Mucosa of stomach (tissue), 1 donor: ENCODE measurements around the gene SH3RF3.
"Not testable (repeated sequence)": the region's sequence is repeated elsewhere in the genome, so short reads cannot be mapped to it uniquely, and the experiment has no call there.

Source experiments
- H3K27me3 ChIP-seq: one replicate; pipeline ENCODE4 v1.7.0; 2013; ENCODE audit warnings: mild to moderate bottlenecking, low read length; ENCODE audit not compliant: control insufficient read depth, insufficient read depth
- H3K36me3 ChIP-seq: one replicate; pipeline ENCODE4 v1.7.0; 2013; ENCODE audit warnings: low read length; ENCODE audit not compliant: control insufficient read depth, insufficient read depth
- H3K4me1 ChIP-seq: one replicate; pipeline ENCODE4 v1.7.0; 2013; ENCODE audit warnings: mild to moderate bottlenecking, low read length; ENCODE audit not compliant: control insufficient read depth, insufficient read depth
- H3K4me3 ChIP-seq: one replicate; pipeline ENCODE4 v1.7.0; 2013; ENCODE audit warnings: low read length
- H3K9ac ChIP-seq: one replicate; pipeline ENCODE4 v1.7.0; 2013; ENCODE audit warnings: mild to moderate bottlenecking, low read length, moderate library complexity
- H3K9me3 ChIP-seq: one replicate; pipeline ENCODE4 v1.7.0; 2013; ENCODE audit warnings: mild to moderate bottlenecking, low read length, moderate library complexity; ENCODE audit not compliant: control insufficient read depth
- donor health status: Pancreatic carcinoma.

The SH3RF3 gene

GRCh38 chr2:109222825-109223471 is 93.9 kb downstream of the SH3RF3 start:
- Histone ChIP-seq H3K27me3 (no peaks in the 10 kb centered on the region), H3K36me3 (no peaks in the 10 kb centered on the region), H3K9ac (no peak overlapping the region), H3K4me3 (no peak overlapping the region), H3K9me3 (no peaks in the 10 kb centered on the region), H3K4me1 (peaks cover 12% of the 10 kb centered on the region)

DNA sequence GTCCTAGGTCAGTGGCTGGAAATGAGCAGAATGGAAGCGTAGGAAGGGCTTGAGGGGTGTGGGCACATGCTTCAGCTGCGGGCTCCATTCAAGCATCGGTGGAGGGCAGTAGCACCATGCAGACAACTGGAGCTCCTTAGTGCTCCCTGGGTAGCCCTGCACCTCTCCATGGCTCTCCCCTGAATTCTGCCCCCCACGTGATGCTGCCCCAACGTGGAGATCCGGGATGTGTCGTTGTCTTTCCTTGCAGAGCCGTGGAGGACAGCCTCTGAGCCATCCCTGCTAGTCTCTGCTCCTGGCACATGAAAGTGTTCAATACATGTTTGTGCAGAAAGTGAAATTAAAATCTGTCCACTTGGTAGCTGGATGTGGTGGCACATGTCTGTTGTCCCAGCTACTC is 94.5 kb downstream of the SH3RF3 start:
- H3K4me1 ChIP-seq = peaks cover 6% of the 10 kb centered on the region
- H3K4me3 ChIP-seq = no peak overlapping the region

DNA sequence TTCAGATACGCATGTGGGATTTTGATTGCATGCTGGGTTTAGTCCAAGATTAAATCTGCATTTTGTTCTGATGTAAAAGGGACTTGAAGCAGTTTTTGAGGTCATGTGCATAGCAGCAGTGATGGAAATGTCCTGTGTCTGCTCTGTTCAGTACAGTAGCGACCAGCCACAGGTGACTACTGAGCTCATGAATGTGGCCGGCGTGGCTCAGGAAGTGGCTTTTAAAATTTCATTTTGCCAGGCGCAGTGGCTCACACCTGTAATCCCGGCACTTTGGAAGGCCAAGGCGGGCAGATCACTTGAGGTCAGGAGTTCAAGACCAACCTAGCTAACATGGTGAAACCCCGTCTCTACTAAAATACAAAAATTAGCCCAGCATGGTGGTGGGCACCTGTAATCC is 95.3 kb downstream of the SH3RF3 start:
- not testable (repeated sequence) for H3K9me3 ChIP-seq, H3K27me3 ChIP-seq, H3K36me3 ChIP-seq, H3K9ac ChIP-seq, H3K4me1 ChIP-seq, H3K4me3 ChIP-seq

More for the DNA sequence above, 94.5 kb downstream of the SH3RF3 start:
- H3K36me3 ChIP-seq = no peaks in the 10 kb centered on the region
- no peak overlapping the region for H3K9ac ChIP-seq
- no peaks in the 10 kb centered on the region for H3K9me3 ChIP-seq
- H3K27me3 ChIP-seq = no peaks in the 10 kb centered on the region

DNA sequence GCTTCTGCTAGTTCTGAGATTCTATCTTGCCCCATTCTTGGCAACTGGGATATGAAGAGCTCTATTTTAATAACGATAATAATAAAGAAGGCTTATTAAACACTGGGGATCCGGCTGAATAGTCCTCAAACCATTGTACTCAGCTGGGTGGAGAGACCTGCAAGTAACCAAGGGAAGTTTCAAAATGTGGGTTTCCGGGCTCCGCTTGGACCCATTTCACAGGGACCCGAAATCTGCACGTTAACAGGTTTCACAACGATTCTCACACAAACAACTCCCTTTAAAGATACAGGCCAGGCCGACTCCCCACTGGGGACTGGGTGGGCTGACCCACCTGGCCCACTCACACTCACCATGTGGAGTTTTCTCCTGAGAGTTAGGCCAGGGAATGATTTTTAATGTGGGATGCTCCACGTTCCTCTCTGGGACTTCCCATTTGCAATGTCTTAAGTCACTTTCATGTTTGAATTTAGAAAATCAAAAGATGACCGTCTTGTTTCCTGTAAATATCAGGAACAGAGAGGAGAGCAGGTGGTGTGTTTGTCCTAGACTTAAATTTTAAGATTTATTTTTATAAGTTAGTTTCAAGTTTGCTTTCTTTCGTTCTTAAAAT is 96.3 kb downstream of the SH3RF3 start:
- no peak overlapping the region for H3K9ac ChIP-seq
- no peak overlapping the region for H3K4me3 ChIP-seq
- H3K4me1 ChIP-seq = no peaks in the 10 kb centered on the region
- H3K36me3 ChIP-seq = no peaks in the 10 kb centered on the region
- H3K9me3 ChIP-seq = no peaks in the 10 kb centered on the region
- H3K27me3 ChIP-seq = no peaks in the 10 kb centered on the region

DNA sequence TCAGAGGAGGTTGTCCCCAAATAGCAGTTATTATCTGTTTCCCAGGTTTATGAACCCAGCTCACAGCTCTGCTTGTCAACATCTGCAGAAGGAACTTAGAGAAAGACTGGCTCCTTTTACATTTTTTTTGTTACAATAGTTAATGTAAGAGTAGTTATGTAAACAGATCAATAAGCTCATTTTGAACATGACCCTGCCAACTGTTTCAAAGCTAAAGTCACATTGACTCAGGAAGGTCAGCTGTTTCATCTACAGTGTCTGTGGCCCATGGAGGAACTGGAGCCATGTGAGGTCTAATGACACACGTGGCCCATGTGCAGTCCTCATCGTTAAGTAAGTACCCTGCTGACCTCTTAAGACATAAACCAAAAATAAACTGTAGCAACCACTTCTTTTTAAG is 97.1 kb downstream of the SH3RF3 start:
- no peaks in the 10 kb centered on the region for H3K27me3 ChIP-seq
- no peaks in the 10 kb centered on the region for H3K36me3 ChIP-seq
- H3K9ac ChIP-seq = no peak overlapping the region
- H3K4me1 ChIP-seq = no peaks in the 10 kb centered on the region
- no peaks in the 10 kb centered on the region for H3K9me3 ChIP-seq
- no peak overlapping the region for H3K4me3 ChIP-seq

- no peaks in the 10 kb centered on the region for H3K36me3 ChIP-seq
- H3K4me1 ChIP-seq = no peaks in the 10 kb centered on the region
- H3K9me3 ChIP-seq = no peaks in the 10 kb centered on the region
- H3K27me3 ChIP-seq = no peaks in the 10 kb centered on the region
- H3K9ac ChIP-seq = no peak overlapping the region
- no peak overlapping the region for H3K4me3 ChIP-seq
Measured at GRCh38 chr2:109226622-109227021, 97.6 kb downstream of the SH3RF3 start.

- Histone ChIP-seq H3K4me3 (no peak overlapping the region), H3K4me1 (no peaks in the 10 kb centered on the region), H3K36me3 (no peaks in the 10 kb centered on the region), H3K9ac (no peak overlapping the region), H3K27me3 (no peaks in the 10 kb centered on the region), H3K9me3 (no peaks in the 10 kb centered on the region)
Measured at GRCh38 chr2:109229094-109229675, 100.2 kb downstream of the SH3RF3 start.

GRCh38 chr2:109230941-109231420 is 102.0 kb downstream of the SH3RF3 start:
- H3K4me1 ChIP-seq = no peaks in the 10 kb centered on the region
- H3K27me3 ChIP-seq = no peaks in the 10 kb centered on the region
- no peak overlapping the region for H3K9ac ChIP-seq
- no peaks in the 10 kb centered on the region for H3K36me3 ChIP-seq
- no peak overlapping the region for H3K4me3 ChIP-seq
- H3K9me3 ChIP-seq = no peaks in the 10 kb centered on the region

DNA sequence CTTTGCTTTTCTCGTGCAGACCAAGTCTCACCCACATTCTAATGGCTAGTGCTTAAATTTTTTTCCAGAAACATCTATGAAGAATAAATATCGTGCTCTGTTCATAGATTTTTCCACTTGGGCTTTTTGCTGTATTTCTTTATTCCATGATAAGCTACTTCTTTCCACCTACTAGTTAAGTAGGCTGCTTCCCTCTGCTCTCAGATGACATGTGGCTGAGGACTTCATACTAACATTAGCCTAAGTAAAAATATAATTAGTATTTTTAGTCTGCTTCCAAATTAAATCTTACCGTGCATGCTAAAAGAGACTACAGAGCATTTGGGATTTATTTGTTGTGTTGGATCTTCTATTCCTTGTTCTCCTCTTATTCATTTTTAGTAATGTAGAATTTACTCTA is 102.4 kb downstream of the SH3RF3 start:
- Histone ChIP-seq H3K27me3 (no peaks in the 10 kb centered on the region), H3K9me3 (no peaks in the 10 kb centered on the region), H3K36me3 (no peaks in the 10 kb centered on the region), H3K4me1 (no peaks in the 10 kb centered on the region), H3K9ac (no peak overlapping the region), H3K4me3 (no peak overlapping the region)

- no peaks in the 10 kb centered on the region for H3K4me1 ChIP-seq
Measured at GRCh38 chr2:109231996-109232705, 103.1 kb downstream of the SH3RF3 start.

DNA sequence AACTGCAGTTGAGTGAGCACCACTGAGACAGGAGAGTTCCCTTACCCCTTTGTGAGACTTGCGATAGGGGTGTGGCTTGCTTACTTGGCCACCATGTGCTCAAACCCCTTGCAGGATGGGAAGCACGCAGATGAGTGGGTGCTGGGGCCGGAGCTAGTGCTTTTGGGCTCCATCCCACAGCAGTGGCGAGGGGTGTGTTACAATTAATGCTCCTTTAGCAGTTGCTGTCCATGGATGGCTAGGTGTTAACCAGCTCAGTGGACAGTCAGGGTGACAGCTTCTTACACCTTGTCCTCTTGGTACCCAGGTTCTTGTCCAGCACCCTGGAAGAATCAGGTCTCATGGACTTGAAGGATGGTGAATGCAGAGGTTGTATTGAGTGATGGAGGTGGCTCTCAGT is 103.9 kb downstream of the SH3RF3 start:
- Histone ChIP-seq H3K9me3 (no peaks in the 10 kb centered on the region), H3K9ac (no peak overlapping the region), H3K36me3 (no peaks in the 10 kb centered on the region), H3K4me1 (no peaks in the 10 kb centered on the region), H3K27me3 (no peaks in the 10 kb centered on the region), H3K4me3 (no peak overlapping the region)

More at GRCh38 chr2:109231996-109232705, 103.1 kb downstream of the SH3RF3 start:
- no peaks in the 10 kb centered on the region for H3K9me3 ChIP-seq
- H3K4me3 ChIP-seq = no peak overlapping the region
- H3K27me3 ChIP-seq = no peaks in the 10 kb centered on the region
- no peaks in the 10 kb centered on the region for H3K36me3 ChIP-seq
- H3K9ac ChIP-seq = no peak overlapping the region

DNA sequence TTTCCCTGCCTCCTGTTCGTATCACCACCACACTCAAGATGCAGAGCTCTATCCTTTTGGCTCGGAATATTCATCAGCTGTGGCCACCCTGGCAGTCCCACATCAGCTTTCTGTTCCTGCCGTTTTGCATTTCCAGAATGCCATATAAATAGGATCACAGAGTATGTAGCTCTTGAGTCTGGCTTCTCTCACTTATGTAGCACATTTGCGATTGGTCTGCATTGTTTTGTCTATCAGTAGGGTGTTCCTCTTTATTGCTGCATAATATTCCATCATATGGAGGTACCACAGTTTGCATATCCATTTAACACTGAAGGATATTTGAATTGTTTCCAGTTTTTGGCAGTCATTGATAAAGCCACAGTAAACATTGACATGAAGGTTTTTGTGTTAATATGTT is 104.6 kb downstream of the SH3RF3 start:
- Histone ChIP-seq H3K4me3 (no peak overlapping the region), H3K4me1 (no peaks in the 10 kb centered on the region), H3K36me3 (no peaks in the 10 kb centered on the region), H3K9me3 (no peaks in the 10 kb centered on the region), H3K9ac (no peak overlapping the region), H3K27me3 (no peaks in the 10 kb centered on the region)
